Left lung (tissue), 10 donors: ENCODE measurements around the gene HRAS. TPM values are rescaled to one million over a fixed set of nuclear protein-coding genes. Genes with fewer than 3 reads are reported as not detected.
"Not testable (repeated sequence)": the region's sequence is repeated elsewhere in the genome, so short reads cannot be mapped to it uniquely, and the experiment has no call there.

ENCODE experiments used
- ATAC-seq: fragments of 200-7000 bp; cut with Tn5 transposase; one replicate; pipeline ENCODE4 v1.9.1; 2020; ENCODE audit warnings: moderate library complexity
- DNase-seq, 4 donors: peaks; one replicate each; pipeline ENCODE4 v3.0.0-alpha.2; 2013 to 2020
- H3K27ac ChIP-seq, 2 donors: fragments of 200-600 bp; sonication (generic) in 1 of 2; one replicate each; pipeline versions ENCODE4 v1.5.0 to v1.8.0; 2020 to 2021
- H3K27me3 ChIP-seq, 2 donors: fragments of 200-600 bp; sonication (generic) in 1 of 2; one replicate each; pipeline versions ENCODE4 v1.5.0 to v1.8.0; 2020 to 2021
- H3K36me3 ChIP-seq, 2 donors: fragments of 200-600 bp; sonication (generic) in 1 of 2; one replicate each; pipeline versions ENCODE4 v1.5.0 to v1.8.0; 2020 to 2021
- H3K4me1 ChIP-seq, 2 donors: fragments of 200-600 bp; one replicate each; pipeline ENCODE4 v1.8.0; 2021
- H3K4me3 ChIP-seq, 2 donors: fragments of 200-600 bp; sonication (generic) in 1 of 2; one replicate each; pipeline versions ENCODE4 v1.5.0 to v1.8.0; 2020 to 2021; ENCODE audit warnings: mild to moderate bottlenecking in 1 of 2
- H3K9me3 ChIP-seq, 2 donors: fragments of 200-600 bp; sonication (generic) in 1 of 2; one replicate each; pipeline versions ENCODE4 v1.5.0 to v1.8.0; 2020 to 2021
- intact Hi-C, 2 donors: fragments of 100-400 bp; cut with DNase I; formaldehyde crosslinking; loops; one replicate each; pipeline versions ENCODE4 v1.11.2 to v1.14.2; 2022
- polyA plus RNA-seq, 6 donors: library from polyadenylated mRNA; unstranded; fragments of 120-200 nt; gene quantifications; one replicate each; pipeline ENCODE4 v1.2.1, GENCODE V29; 2013; ENCODE audit not compliant: insufficient read length in 6 of 6
- total RNA-seq, 2 donors: library from RNA; stranded (reverse); fragmentation: NEBNext Ultra II Directional; extraction: Animal tissue kit (Norgen Biotek cat#: 25700); gene quantifications; one replicate each; pipeline ENCODE4 v1.2.1, GENCODE V29; 2021
- TF ChIP-seq, protein P1 (sequence below), 2 donors: fragments of 200-600 bp; sonication (generic) in 1 of 2; IDR thresholded peaks; one replicate each; pipeline versions ENCODE4 v1.5.0 to v1.8.0; 2021; ENCODE audit warnings: antibody characterized with exemption in 2 of 2
- donor health status: DM: no; HTN: yes; CAD: no.
- donor health status: DM: no; HTN: no; CAD: no.

The HRAS gene
- total and polyA plus RNA-seq, 8 donors, result 32.4 to 52.4 (median 37.9) TPM

DNA sequence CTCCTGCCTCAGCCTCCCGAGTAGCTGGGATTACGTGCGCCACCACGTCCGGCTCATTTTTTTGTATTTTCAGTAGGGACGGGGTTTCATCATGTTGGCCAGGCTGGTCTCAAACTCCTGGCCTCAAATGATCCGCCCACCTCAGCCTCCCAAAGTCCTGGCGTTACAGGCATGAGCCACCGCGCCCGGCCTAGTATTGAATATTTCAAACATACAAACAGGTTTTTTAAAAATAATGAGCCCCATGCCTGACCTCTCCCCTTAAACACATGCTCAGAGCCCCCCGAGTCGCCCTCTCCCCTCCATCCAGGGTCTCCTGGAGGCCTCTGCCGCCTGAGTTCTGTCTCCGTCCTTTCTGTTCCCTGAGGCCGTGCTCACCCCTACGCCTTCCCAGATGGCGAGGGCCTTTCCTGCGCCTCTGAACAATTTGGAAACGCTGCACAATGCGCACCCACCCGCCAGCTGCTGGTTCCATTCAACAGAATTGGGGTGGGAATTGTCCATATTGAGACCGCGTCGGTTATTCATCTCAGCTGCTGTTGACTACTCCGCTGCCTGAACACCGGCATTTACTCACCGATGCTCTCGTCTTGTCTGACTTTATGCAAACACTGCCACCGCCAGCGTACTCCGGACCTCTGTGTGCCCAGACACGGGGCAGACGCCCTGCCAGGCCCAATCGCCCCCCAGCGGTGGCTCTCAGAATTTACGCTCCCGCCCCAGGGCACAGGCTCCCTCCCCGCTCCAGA is 14.8 kb downstream of the HRAS start:
- peak in 2 of 4 donors; percentile 31 to 75 for DNase-seq

DNA sequence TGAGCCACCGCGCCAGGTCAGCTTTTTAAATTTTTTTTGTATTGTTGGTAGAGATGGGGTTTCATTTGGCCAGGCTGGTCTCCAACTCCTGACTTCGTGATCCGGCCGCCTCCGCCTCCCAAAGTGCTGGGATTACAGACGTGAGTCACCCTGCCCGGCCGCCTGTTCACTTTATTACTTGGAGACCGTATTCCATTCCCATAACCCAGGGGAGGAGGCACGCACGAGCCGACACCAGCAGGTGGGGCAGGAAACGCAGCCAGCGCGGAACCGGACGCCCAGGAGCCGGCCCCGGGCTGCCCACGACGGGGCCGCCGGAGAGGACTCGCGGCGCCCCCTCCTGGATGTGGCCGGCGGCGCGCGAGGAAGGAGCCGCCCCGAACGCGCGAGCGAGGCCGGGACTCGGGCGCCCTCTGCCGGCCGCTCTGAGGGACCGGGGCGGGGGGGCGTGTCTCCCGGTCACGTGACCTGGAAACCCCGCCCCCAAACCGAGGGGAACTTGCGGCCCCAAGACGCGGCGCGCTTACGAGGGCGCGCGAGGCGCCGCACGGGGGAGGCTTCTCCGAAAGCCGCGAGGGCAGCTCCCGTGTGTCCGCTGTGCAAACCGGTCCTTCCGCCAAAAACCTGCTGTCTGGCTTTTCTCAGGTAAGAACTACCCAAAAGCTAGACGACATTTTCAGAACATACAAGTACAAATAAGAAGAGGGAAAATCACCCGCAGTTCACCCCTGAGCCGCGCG is 16.7 kb downstream of the HRAS start:
- H3K4me3 ChIP-seq, result peak overlapping the region in 1 of 2 donors; percentile 30
- H3K9me3 ChIP-seq, result peaks cover 0 to 8% of the 10 kb centered on the region in 2 donors
- H3K27ac ChIP-seq, result peak overlapping the region; percentile 63 to 74
- peak; percentile 99 for ATAC-seq
- peaks cover 0 to 9% of the 10 kb centered on the region in 2 donors for H3K4me1 ChIP-seq
- TF ChIP-seq, protein P1, sequence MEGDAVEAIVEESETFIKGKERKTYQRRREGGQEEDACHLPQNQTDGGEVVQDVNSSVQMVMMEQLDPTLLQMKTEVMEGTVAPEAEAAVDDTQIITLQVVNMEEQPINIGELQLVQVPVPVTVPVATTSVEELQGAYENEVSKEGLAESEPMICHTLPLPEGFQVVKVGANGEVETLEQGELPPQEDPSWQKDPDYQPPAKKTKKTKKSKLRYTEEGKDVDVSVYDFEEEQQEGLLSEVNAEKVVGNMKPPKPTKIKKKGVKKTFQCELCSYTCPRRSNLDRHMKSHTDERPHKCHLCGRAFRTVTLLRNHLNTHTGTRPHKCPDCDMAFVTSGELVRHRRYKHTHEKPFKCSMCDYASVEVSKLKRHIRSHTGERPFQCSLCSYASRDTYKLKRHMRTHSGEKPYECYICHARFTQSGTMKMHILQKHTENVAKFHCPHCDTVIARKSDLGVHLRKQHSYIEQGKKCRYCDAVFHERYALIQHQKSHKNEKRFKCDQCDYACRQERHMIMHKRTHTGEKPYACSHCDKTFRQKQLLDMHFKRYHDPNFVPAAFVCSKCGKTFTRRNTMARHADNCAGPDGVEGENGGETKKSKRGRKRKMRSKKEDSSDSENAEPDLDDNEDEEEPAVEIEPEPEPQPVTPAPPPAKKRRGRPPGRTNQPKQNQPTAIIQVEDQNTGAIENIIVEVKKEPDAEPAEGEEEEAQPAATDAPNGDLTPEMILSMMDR (IDR thresholded peaks at IDR 0.05), result peak; percentile 99 to 100
- H3K36me3 ChIP-seq, result peaks cover 0 to 7% of the 10 kb centered on the region in 2 donors
- intact Hi-C loops, result no loop called here
- DNase-seq, result peak in 3 of 4 donors; percentile 86 to 97 (median 88)
- H3K27me3 ChIP-seq, result no peaks in the 10 kb centered on the region

More for the DNA sequence above, 14.8 kb downstream of the HRAS start:
- peaks cover 0 to 9% of the 10 kb centered on the region in 2 donors for H3K4me1 ChIP-seq
- no peak overlapping the region for H3K27ac ChIP-seq
- no peak overlapping the region for H3K4me3 ChIP-seq
- ATAC-seq, result no peak
- peaks cover 0 to 8% of the 10 kb centered on the region in 2 donors for H3K9me3 ChIP-seq
- intact Hi-C loops, result no loop called here
- H3K36me3 ChIP-seq, result no peaks in the 10 kb centered on the region
- no peaks in the 10 kb centered on the region for H3K27me3 ChIP-seq
- TF ChIP-seq, protein P1 (IDR thresholded peaks at IDR 0.05), result no peak

DNA sequence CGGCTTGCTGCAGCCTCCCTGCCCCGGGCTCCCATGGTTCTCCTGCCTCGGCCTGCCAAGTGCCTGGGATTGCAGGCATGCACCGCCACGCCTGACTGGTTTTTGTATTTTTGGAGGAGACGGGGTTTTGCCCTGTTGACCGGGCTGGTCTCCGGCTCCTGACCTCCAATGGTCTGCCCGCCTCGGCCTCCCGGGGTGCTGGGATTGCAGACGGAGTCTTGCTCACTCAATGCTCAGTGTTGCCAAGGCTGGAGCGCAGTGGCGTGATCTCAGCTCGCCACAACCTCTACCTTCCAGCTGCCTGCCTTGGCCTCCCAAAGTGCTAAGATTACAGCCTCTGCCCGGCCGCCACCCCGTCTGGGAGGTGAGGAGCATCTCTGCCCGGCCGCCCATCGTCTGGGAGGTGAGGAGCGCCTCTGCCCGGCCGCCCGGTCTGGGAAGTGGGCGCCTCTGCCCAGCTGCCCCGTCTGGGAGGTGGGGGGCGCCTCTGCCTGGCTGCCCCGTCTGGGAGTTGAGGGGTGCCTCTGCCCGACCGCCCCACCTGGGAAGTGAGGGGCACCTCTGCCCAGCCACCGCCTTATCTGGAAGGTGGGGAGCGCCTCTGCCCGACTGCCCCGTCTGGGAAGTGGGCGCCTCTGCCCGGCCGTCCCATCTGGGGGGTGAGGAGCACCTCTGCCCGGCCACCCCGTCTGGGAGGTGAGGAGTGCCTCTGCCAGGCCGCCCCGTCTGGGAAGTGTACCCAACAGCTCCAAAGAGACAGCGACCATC is 18.3 kb downstream of the HRAS start:
- H3K9me3 ChIP-seq, ATAC-seq, intact Hi-C loops, H3K4me3 ChIP-seq, H3K27me3 ChIP-seq, H3K27ac ChIP-seq, H3K4me1 ChIP-seq: not testable (repeated sequence)
- peak in 1 of 4 donors; percentile 30 for DNase-seq
- peaks cover 0 to 17% of the 10 kb centered on the region in 2 donors for H3K36me3 ChIP-seq

DNA sequence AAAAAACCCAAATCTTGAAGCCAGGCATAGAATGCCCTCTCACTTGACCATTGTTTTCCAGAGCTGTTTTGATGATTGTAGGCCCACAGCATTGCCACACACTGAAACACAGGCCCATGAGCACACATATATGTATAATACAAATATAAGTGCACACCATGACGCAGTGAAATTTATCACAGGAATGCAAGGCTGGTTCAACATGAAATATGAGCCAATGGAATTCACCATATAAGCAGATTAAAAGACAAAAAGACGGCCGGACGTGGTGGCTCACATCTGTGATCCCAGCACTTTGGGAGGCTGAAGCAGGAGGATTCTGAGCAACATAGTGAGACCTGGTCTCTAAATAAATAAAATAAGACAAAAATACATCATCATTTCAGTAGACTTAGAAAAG is 19.0 kb downstream of the HRAS start:
- no peak for ATAC-seq
- H3K4me3 ChIP-seq, result no peak overlapping the region
- H3K4me1 ChIP-seq, result peaks cover 0 to 9% of the 10 kb centered on the region in 2 donors
- peaks cover 0 to 8% of the 10 kb centered on the region in 2 donors for H3K9me3 ChIP-seq
- H3K27me3 ChIP-seq, result no peaks in the 10 kb centered on the region
- intact Hi-C loops, result no loop called here
- DNase-seq, result no peak
- TF ChIP-seq, protein P1 (IDR thresholded peaks at IDR 0.05), result no peak
- H3K27ac ChIP-seq, result no peak overlapping the region
- H3K36me3 ChIP-seq, result peaks cover 0 to 21% of the 10 kb centered on the region in 2 donors

DNA sequence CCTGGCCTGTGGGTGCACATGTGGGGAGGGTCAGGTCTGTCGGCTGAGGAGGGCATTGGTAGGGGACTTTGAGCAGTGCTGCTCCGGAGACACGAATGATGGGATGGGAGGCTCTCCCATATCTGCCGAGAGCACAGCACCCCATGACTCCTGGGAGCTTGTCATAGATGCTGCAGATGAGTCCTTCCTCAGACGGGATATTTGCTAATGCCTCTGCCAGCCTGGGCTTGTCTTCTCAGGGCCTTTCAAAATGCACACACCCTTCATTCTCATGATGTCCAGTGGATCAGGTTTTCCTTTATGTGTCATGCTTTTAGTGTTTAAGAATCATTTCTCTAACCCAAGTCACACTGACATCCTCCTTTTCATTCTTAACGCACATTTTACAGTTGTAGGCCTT is 20.2 kb downstream of the HRAS start:
- no peak overlapping the region for H3K4me3 ChIP-seq
- no peaks in the 10 kb centered on the region for H3K27me3 ChIP-seq
- H3K4me1 ChIP-seq, result peaks cover 0 to 9% of the 10 kb centered on the region in 2 donors
- DNase-seq (no peak), ATAC-seq (no peak)
- H3K27ac ChIP-seq, result no peak overlapping the region
- intact Hi-C loops, result no loop called here
- H3K9me3 ChIP-seq, result peaks cover 0 to 8% of the 10 kb centered on the region in 2 donors
- TF ChIP-seq, protein P1 (IDR thresholded peaks at IDR 0.05), result no peak
- H3K36me3 ChIP-seq, result peaks cover 0 to 32% of the 10 kb centered on the region in 2 donors
